Measurements from ENCODE around the gene FBXO46. TPM values are rescaled to one million over a fixed set of nuclear protein-coding genes. Genes with fewer than 3 reads are reported as not detected.

The FBXO46 gene
- total RNA-seq, 1 experiment from 2014 or later, result 43.9 TPM

DNA sequence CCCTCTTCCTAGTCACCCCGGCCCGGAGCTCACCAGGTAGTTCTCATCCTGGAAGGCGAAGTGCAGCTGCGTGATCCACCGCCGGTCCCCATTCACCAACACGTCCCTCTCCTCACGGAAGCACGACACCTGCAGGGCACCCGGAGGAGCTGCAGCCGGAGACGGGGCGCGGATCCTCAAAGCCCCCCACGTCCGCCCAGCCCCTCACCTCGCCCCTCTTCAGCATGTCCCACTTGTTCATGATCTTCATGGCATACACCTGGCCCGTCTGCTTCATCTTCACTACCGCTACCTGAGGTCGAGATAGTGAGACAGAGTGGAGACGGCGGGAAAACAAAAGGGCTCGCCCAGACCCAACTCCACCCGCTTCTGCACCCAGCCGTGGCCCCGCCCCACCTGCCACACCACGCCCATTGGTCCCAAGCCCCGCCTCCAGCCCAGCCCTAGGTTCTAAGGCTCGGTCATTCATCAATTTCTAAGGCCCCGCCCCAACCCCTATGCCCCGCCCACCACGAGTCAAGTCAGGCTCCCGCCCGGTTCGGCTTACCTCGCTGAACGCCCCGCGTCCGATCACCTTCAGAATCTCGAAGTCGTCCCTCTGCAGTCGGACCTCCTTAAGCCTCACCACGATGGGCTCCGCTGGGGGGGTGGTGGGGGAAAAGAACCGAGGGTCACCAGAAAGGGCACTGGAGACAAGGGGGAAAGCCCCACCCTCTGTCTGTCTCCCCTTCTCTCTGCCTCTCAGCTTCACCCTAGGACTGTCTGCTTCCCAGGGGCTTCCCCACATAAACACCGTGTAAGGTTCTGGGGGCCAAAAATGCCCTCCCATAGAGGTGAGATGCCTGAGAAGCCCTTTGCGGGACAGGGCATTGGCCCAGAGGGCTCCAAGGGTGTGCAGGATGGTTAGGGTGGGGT, 48.8 kb upstream of the FBXO46 start:
- H4K5ac ChIP-seq (ENCODE audit: insufficient read length, low read depth, low read length), result no peak overlapping the region
- H3T11ph ChIP-seq (ENCODE audit: low read length), result no peak overlapping the region
- no peak overlapping the region for H3K23ac ChIP-seq (ENCODE audit: insufficient read length, low read depth, low read length)
- H3K4ac ChIP-seq (ENCODE audit: low read depth, low read length), result no peak overlapping the region
- no peak overlapping the region for H3K18ac ChIP-seq (ENCODE audit: insufficient read length, low read depth, low read length)
- H2BK120ac ChIP-seq (ENCODE audit: low read depth, low read length, poor library complexity, severe bottlenecking), result no peak overlapping the region
- H3K79me2 ChIP-seq (ENCODE audit: insufficient read depth, low read length), result no peaks in the 10 kb centered on the region
- H4K20me1 ChIP-seq (ENCODE audit: control insufficient read depth, insufficient read depth, insufficient read length), result no peaks in the 10 kb centered on the region
- peaks cover 25 to 45% of the 10 kb centered on the region in 2 experiments for H3K4me1 Mint-ChIP-seq
- peak overlapping the region; percentile 63 for H3K4me2 ChIP-seq (ENCODE audit: insufficient read depth, insufficient read length, low read length)
- H3K56ac ChIP-seq (ENCODE audit: insufficient read length, low read depth, low read length), result no peak overlapping the region
- no peak overlapping the region for H2AFZ ChIP-seq (ENCODE audit: low read length)
- H3K79me1 ChIP-seq (ENCODE audit: insufficient read depth, low read depth, low read length, poor library complexity, severe bottlenecking), result no peaks in the 10 kb centered on the region
- peaks cover 18% of the 10 kb centered on the region for H3K27me3 Mint-ChIP-seq (ENCODE audit: low read depth)
- no peak overlapping the region for H3K27ac ChIP-seq (ENCODE audit: insufficient read length, low read depth, low read length)
- H3K4me1 ChIP-seq (ENCODE audit: insufficient read depth, low read length), result peaks cover 3% of the 10 kb centered on the region; the same call in 1 of the 2 replicates
- no peak overlapping the region for H2BK20ac ChIP-seq (ENCODE audit: low read depth, low read length, poor library complexity, severe bottlenecking)
- peaks cover 6% of the 10 kb centered on the region for H3K23me2 ChIP-seq (ENCODE audit: insufficient read length, low read depth, low read length, poor library complexity, severe bottlenecking)
- H4K91ac ChIP-seq (ENCODE audit: insufficient read length, low read depth, low read length), result no peak overlapping the region
- TF ChIP-seq, protein P1, sequence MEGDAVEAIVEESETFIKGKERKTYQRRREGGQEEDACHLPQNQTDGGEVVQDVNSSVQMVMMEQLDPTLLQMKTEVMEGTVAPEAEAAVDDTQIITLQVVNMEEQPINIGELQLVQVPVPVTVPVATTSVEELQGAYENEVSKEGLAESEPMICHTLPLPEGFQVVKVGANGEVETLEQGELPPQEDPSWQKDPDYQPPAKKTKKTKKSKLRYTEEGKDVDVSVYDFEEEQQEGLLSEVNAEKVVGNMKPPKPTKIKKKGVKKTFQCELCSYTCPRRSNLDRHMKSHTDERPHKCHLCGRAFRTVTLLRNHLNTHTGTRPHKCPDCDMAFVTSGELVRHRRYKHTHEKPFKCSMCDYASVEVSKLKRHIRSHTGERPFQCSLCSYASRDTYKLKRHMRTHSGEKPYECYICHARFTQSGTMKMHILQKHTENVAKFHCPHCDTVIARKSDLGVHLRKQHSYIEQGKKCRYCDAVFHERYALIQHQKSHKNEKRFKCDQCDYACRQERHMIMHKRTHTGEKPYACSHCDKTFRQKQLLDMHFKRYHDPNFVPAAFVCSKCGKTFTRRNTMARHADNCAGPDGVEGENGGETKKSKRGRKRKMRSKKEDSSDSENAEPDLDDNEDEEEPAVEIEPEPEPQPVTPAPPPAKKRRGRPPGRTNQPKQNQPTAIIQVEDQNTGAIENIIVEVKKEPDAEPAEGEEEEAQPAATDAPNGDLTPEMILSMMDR (conservative IDR thresholded peaks at IDR 0.05), result peak; percentile 87
- no peak overlapping the region for H2BK12ac ChIP-seq (ENCODE audit: insufficient read length, low read depth, low read length)
- H3K27me3 ChIP-seq (ENCODE audit: insufficient read depth, low read length), result no peaks in the 10 kb centered on the region; the same call in 1 of the 2 replicates
- H3K36me3 Mint-ChIP-seq (ENCODE audit: insufficient read depth in 1 of 3, low read depth in 3 of 3), result peaks cover 13 to 45% (median 38%) of the 10 kb centered on the region in 3 experiments; a peak in 6 of 7 replicates
- H3K9me3 Mint-ChIP-seq, result no peaks in the 10 kb centered on the region
- H3K4me3 Mint-ChIP-seq, result peak overlapping the region; percentile 64 to 80
- H3K9ac ChIP-seq (ENCODE audit: extremely low read depth, insufficient read length, low read length), result no peak overlapping the region
- H2BK5ac ChIP-seq (ENCODE audit: insufficient read length, low read length), result no peak overlapping the region
- DNase-seq, result peak; percentile 97
- H3K27ac Mint-ChIP-seq, result peak overlapping the region in 1 of 3 experiments; percentile 95; a peak in 4 of 7 replicates
- no CpG with 5 or more reads among the region's 48 CpGs for WGBS (ENCODE audit: extremely low coverage, insufficient read length, low lambda C conversion rate)
- no peaks in the 10 kb centered on the region for H3K9me3 ChIP-seq (ENCODE audit: control insufficient read depth, low read depth, low read length)
- no peak overlapping the region for H2AK5ac ChIP-seq (ENCODE audit: insufficient read length, low read length)
- H2BK15ac ChIP-seq (ENCODE audit: low read depth, low read length), result no peak overlapping the region
- H4K8ac ChIP-seq (replicated peaks; ENCODE audit: insufficient read length, low read depth, low read length), result no peak overlapping the region
- H3K14ac ChIP-seq (ENCODE audit: insufficient read depth, low read length), result no peak overlapping the region
